Endometrial microvascular endothelial cells (primary cell): ENCODE data around the gene BRICD5. TPM values are rescaled to one million over a fixed set of nuclear protein-coding genes. Genes with fewer than 3 reads are reported as not detected.

Experiments used
- in situ Hi-C: cut with HindIII; loops from 2 replicates; pipeline ENCODE4 v1.10.0; 2017; ENCODE audit warnings: low sequenced_read_pairs, low pct_unique_long_range_greater_than_20kb; ENCODE audit errors: inconsistent ontology term
- total RNA-seq: library from RNA; depleted of rRNA; stranded (reverse); fragments of >200 nt; gene quantifications from one replicate; pipeline ENCODE4 v1.2.3, GENCODE V29; 2015; ENCODE audit errors: inconsistent ontology term

Gene BRICD5
- total RNA-seq, 1 donor from 2014 or later: 1.9 TPM

- in situ Hi-C loops: loop anchor here (25.0 kb wide), 1 partner anchor 137 kb away; the partner anchor contains the start of genes NHERF2, NTHL1 and TSC2
These were observed 36.7 kb downstream of the BRICD5 start for GRCh38 chr16:2173916-2174315.

- in situ Hi-C loops: loop anchor here (25.0 kb wide), 1 partner anchor 136 kb away; the partner anchor contains the start of genes NHERF2, NTHL1 and TSC2
These were observed 37.3 kb downstream of the BRICD5 start for GRCh38 chr16:2173366-2173765.

- in situ Hi-C loops: loop anchor here (25.0 kb wide), 1 partner anchor 136 kb away; the partner anchor contains the start of genes NHERF2, NTHL1 and TSC2
These were observed 37.9 kb downstream of the BRICD5 start for GRCh38 chr16:2172688-2173335.

GRCh38 chr16:2171601-2172178 lies 39.0 kb downstream of the BRICD5 start:
- in situ Hi-C loops: loop anchor here (25.0 kb wide), 1 partner anchor 134 kb away; the partner anchor contains the start of genes NHERF2, NTHL1 and TSC2

- in situ Hi-C loops: loop anchor here (25.0 kb wide), 1 partner anchor 134 kb away; the partner anchor contains the start of genes NHERF2, NTHL1 and TSC2
These were observed 39.9 kb downstream of the BRICD5 start for GRCh38 chr16:2170587-2171435.

GRCh38 chr16:2170080-2170479 lies 40.6 kb downstream of the BRICD5 start:
- in situ Hi-C loops: loop anchor here (25.0 kb wide), 1 partner anchor 133 kb away; the partner anchor contains the start of genes NHERF2, NTHL1 and TSC2

- in situ Hi-C loops: loop anchor here (25.0 kb wide), 1 partner anchor 130 kb away; the partner anchor contains the start of genes NHERF2, NTHL1 and TSC2
These were observed 43.5 kb downstream of the BRICD5 start for GRCh38 chr16:2167068-2167638.

- in situ Hi-C loops: loop anchor here (25.0 kb wide), 1 partner anchor 129 kb away; the partner anchor contains the start of genes NHERF2, NTHL1 and TSC2
These were observed 44.2 kb downstream of the BRICD5 start for GRCh38 chr16:2166263-2167067.

GRCh38 chr16:2165861-2166260 lies 44.8 kb downstream of the BRICD5 start:
- in situ Hi-C loops: loop anchor here (25.0 kb wide), 1 partner anchor 129 kb away; the partner anchor contains the start of genes NHERF2, NTHL1 and TSC2

GRCh38 chr16:2163211-2163881 lies 47.3 kb downstream of the BRICD5 start:
- in situ Hi-C loops: loop anchor here (25.0 kb wide), 1 partner anchor 126 kb away; the partner anchor contains the start of genes NHERF2, NTHL1 and TSC2

GRCh38 chr16:2162676-2163118 lies 48.0 kb downstream of the BRICD5 start:
- in situ Hi-C loops: loop anchor here (25.0 kb wide), 1 partner anchor 125 kb away; the partner anchor contains the start of genes NHERF2, NTHL1 and TSC2

GRCh38 chr16:2161911-2162310 lies 48.8 kb downstream of the BRICD5 start:
- in situ Hi-C loops: loop anchor here (25.0 kb wide), 1 partner anchor 125 kb away; the partner anchor contains the start of genes NHERF2, NTHL1 and TSC2

- in situ Hi-C loops: loop anchor here (25.0 kb wide), 1 partner anchor 124 kb away; the partner anchor contains the start of genes NHERF2, NTHL1 and TSC2
These were observed 49.6 kb downstream of the BRICD5 start for GRCh38 chr16:2160915-2161551.
